Upper lobe of left lung (tissue), 6 donors: Measurements from ENCODE around the gene APOBEC3B. TPM values are rescaled to one million over a fixed set of nuclear protein-coding genes. Genes with fewer than 3 reads are reported as not detected.

Experiments used
- ATAC-seq, 2 donors: fragments of 200-7000 bp; cut with Tn5 transposase; one replicate each; pipeline ENCODE4 v1.9.1; 2022; ENCODE audit warnings: mild to moderate bottlenecking in 2 of 2, moderate library complexity in 2 of 2; ENCODE audit not compliant: low FRiP score in 2 of 2
- DNase-seq, 2 donors: peaks; one replicate each; pipeline ENCODE4 v3.0.0-alpha.2; 2019 to 2020
- H3K27ac ChIP-seq, 4 donors: fragments of 200-600 bp; sonication (generic); one replicate each; pipeline ENCODE4 v1.5.1; 2016 to 2019
- H3K27me3 ChIP-seq, 4 donors: fragments of 200-600 bp; sonication (generic); one replicate each; pipeline ENCODE4 v1.5.1; 2017 to 2019
- H3K36me3 ChIP-seq, 4 donors: fragments of 200-600 bp; sonication (generic); one replicate each; pipeline ENCODE4 v1.5.1; 2016 to 2019
- H3K4me1 ChIP-seq, 4 donors: fragments of 200-600 bp; sonication (generic); one replicate each; pipeline ENCODE4 v1.5.1; 2018 to 2019
- H3K4me3 ChIP-seq, 4 donors: fragments of 200-600 bp; sonication (generic); one replicate each; pipeline ENCODE4 v1.5.1; 2017 to 2019; ENCODE audit warnings: mild to moderate bottlenecking in 2 of 4, moderate library complexity in 1 of 4
- H3K9me3 ChIP-seq, 4 donors: fragments of 200-600 bp; sonication (generic); one replicate each; pipeline ENCODE4 v1.5.1; 2018 to 2019
- EP300 ChIP-seq, 4 donors: sonication (generic); formaldehyde crosslinking; IDR thresholded peaks; one replicate each; pipeline ENCODE4 v1.5.1; 2017; ENCODE audit warnings: antibody characterized with exemption in 4 of 4, control low read depth in 2 of 4
- POLR2A ChIP-seq, 4 donors: fragments of 450-650 bp; IDR thresholded peaks; one replicate each; pipeline ENCODE4 v1.5.1; 2016 to 2017; ENCODE audit warnings: antibody characterized with exemption in 4 of 4, mild to moderate bottlenecking in 2 of 4
- POLR2AphosphoS5 ChIP-seq, 2 donors: sonication (generic); formaldehyde crosslinking; IDR thresholded peaks; one replicate each; pipeline ENCODE4 v1.5.1; 2017; ENCODE audit warnings: antibody characterized with exemption in 2 of 2
- WGBS, 2 donors: methylation state at CpG; one replicate each; pipeline ENCODE4 v1.1.5; 2017 to 2018; 5-methylcytosine and 5-hydroxymethylcytosine counted together
- total RNA-seq, 6 donors: library from RNA; depleted of rRNA in 4 of 6; stranded (reverse); fragments of >200 nt in 4 of 6; gene quantifications; one replicate each; pipeline versions ENCODE4 v1.1.0 to v1.2.1, GENCODE V29; 2016 to 2021
- TF ChIP-seq, protein P1 (sequence below), 6 experiments: fragments of 450-650 bp in 4 of 6; fragments of 200-600 bp in 2 of 6; sonication (generic) in 2 of 6; IDR thresholded peaks; one replicate each; pipeline ENCODE4 v1.5.1; 2016 to 2019; ENCODE audit warnings: antibody characterized with exemption in 6 of 6
- donor health status: DM: no; HTN: no; CAD: no; lungs with moderate emphysema.
- donor health status: DM: no; HTN: yes; CAD: no; lungs with severe emphysema.

APOBEC3B gene
- total RNA-seq, 6 donors from 2014 or later, result 0.89 to 5.8 (median 1.5) TPM; not detected in 2

DNA sequence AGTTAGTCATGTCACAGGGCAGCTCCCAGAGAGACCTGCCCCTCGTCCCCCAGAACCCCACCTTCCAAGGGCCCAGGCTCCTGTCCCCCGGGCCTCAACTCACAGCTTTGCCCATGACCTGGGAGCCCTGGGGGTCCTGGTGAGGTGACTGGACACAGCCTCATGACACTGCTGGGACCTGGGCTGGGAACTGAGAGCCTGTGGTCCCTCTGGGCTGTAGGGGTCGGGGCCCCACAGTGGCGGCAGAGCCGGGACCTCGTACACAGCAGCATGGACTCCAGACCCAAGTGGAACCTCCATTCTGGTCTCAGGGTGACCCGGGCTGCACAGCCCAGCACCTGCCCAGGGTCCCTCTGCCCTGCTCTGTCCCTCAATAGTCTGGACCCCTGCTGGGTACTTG, 17.8 kb upstream of the APOBEC3B start:
- ATAC-seq, result no peak
- no peaks in the 10 kb centered on the region for H3K27me3 ChIP-seq
- TF ChIP-seq EP300 (IDR thresholded peaks at IDR 0.05), result no peak
- no peak for TF ChIP-seq POLR2AphosphoS5 (IDR thresholded peaks at IDR 0.05)
- TF ChIP-seq, protein P1, sequence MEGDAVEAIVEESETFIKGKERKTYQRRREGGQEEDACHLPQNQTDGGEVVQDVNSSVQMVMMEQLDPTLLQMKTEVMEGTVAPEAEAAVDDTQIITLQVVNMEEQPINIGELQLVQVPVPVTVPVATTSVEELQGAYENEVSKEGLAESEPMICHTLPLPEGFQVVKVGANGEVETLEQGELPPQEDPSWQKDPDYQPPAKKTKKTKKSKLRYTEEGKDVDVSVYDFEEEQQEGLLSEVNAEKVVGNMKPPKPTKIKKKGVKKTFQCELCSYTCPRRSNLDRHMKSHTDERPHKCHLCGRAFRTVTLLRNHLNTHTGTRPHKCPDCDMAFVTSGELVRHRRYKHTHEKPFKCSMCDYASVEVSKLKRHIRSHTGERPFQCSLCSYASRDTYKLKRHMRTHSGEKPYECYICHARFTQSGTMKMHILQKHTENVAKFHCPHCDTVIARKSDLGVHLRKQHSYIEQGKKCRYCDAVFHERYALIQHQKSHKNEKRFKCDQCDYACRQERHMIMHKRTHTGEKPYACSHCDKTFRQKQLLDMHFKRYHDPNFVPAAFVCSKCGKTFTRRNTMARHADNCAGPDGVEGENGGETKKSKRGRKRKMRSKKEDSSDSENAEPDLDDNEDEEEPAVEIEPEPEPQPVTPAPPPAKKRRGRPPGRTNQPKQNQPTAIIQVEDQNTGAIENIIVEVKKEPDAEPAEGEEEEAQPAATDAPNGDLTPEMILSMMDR (IDR thresholded peaks at IDR 0.05), result no peak
- no peak for TF ChIP-seq POLR2A (IDR thresholded peaks at IDR 0.05)
- H3K4me3 ChIP-seq, result no peak overlapping the region
- DNase-seq, result no peak
- no peaks in the 10 kb centered on the region for H3K9me3 ChIP-seq
- no peak overlapping the region for H3K27ac ChIP-seq
- no peaks in the 10 kb centered on the region for H3K36me3 ChIP-seq
- peaks cover 0 to 9% (median 2%) of the 10 kb centered on the region in 4 donors for H3K4me1 ChIP-seq
- WGBS, 2 donors, result no CpG with 5 or more reads among the region's 7 CpGs

DNA sequence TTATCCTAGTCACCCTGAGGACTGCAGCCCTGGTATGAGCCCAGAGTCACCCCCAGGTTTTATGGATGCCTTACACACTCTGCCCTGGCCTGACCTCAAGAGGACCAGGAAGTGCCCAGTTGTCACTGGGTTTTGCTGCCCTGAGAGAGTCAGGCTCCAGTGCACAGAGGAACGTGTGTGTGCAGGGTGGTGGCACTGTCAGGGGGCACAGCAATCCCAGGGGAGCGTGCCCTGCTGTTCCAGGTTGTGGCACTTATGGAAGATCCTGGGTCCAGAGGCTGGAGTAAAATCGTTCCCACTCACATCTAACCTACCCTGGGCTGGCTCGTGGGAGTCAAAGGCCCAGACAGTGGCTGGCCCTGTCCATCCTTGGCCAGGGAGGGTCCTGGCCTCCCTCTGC, 17.2 kb upstream of the APOBEC3B start:
- Histone ChIP-seq H3K4me3 (no peak overlapping the region), H3K27me3 (no peaks in the 10 kb centered on the region), H3K4me1 (peaks cover 0 to 9% (median 2%) of the 10 kb centered on the region in 4 donors), H3K36me3 (no peaks in the 10 kb centered on the region), H3K27ac (no peak overlapping the region), H3K9me3 (no peaks in the 10 kb centered on the region)
- TF ChIP-seq POLR2AphosphoS5 (IDR thresholded peaks at IDR 0.05) (no peak), POLR2A (IDR thresholded peaks at IDR 0.05) (no peak), EP300 (IDR thresholded peaks at IDR 0.05) (no peak)
- TF ChIP-seq, protein P1 (IDR thresholded peaks at IDR 0.05), result no peak
- DNase-seq, result no peak
- no peak for ATAC-seq
- WGBS, 2 donors, result 86% methylated on average over 4 of the region's 4 CpGs; no CpG with 5 or more reads in 1 of the 2 donors

DNA sequence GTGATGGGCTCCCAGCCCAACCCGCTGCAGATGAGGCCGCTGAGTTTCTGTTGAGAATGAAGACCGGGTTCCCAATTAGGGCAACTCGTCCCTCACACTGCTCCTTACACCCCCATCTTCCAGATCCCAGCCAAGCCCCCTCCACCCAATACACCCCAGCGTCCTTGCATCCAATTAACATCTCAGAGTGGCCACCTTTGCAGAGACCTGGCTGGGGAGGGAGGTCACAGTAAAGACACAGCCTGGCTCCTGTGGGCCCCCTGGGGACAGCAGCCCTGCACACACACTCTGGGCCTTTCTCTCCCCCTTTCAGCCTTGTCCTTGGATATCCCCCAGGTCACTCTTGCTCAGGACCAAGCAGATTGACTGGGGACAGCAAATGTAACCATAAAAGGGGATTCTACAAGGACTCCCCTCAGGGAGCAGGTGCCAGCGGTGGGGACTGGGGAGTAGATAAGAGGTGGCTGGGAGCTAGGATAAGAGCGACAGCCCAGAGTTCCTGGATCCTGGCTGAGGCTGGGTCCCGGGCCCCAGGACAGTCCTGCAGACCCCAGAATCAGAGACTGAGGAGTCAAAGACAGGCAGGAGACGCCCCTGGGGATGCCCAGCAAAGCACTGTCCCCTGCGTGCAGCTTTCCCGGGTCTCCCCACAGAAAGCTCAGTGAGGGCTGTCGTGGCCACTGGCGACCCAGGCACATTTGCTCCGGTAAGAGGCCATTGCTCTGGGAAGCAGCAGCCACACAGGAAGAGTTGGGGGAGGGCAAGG, 16.4 kb upstream of the APOBEC3B start:
- whole genome bisulfite sequencing, 2 donors, result 90% methylated on average over 10 of the region's 14 CpGs; no CpG with 5 or more reads in 1 of the 2 donors
- Histone ChIP-seq H3K4me1 (peaks cover 0 to 9% (median 2%) of the 10 kb centered on the region in 4 donors), H3K27ac (no peak overlapping the region), H3K4me3 (no peak overlapping the region), H3K9me3 (no peaks in the 10 kb centered on the region), H3K36me3 (no peaks in the 10 kb centered on the region), H3K27me3 (no peaks in the 10 kb centered on the region)
- no peak for TF ChIP-seq POLR2A (IDR thresholded peaks at IDR 0.05)
- no peak for TF ChIP-seq POLR2AphosphoS5 (IDR thresholded peaks at IDR 0.05)
- TF ChIP-seq EP300 (IDR thresholded peaks at IDR 0.05), result no peak
- TF ChIP-seq, protein P1 (IDR thresholded peaks at IDR 0.05), result no peak
- no peak for ATAC-seq
- no peak for DNase-seq

DNA sequence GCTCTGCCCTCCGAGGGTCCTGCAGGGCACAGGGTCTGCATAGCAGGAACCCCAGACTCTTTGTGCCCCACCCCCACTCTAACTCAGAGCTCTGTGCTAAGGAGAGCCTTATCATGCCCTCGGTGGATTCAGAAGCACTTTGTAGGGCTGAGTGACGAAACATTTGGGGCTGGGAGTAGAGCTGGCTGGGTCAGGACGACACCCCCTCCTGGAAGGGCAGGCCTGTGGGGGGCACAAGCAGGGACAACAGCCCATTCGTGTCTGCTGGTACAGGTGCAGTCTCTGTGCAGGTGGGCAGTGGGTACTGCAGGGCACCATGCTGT, 15.8 kb upstream of the APOBEC3B start:
- Histone ChIP-seq H3K4me1 (peaks cover 0 to 9% (median 2%) of the 10 kb centered on the region in 4 donors), H3K27ac (no peak overlapping the region), H3K36me3 (no peaks in the 10 kb centered on the region), H3K27me3 (no peaks in the 10 kb centered on the region), H3K9me3 (no peaks in the 10 kb centered on the region), H3K4me3 (no peak overlapping the region)
- 36% methylated on average over 3 of the region's 5 CpGs; no CpG with 5 or more reads in 1 of the 2 donors for WGBS, 2 donors
- TF ChIP-seq EP300 (IDR thresholded peaks at IDR 0.05), result no peak
- TF ChIP-seq, protein P1 (IDR thresholded peaks at IDR 0.05), result no peak
- no peak for TF ChIP-seq POLR2AphosphoS5 (IDR thresholded peaks at IDR 0.05)
- no peak for TF ChIP-seq POLR2A (IDR thresholded peaks at IDR 0.05)
- DNase-seq (no peak), ATAC-seq (no peak)

DNA sequence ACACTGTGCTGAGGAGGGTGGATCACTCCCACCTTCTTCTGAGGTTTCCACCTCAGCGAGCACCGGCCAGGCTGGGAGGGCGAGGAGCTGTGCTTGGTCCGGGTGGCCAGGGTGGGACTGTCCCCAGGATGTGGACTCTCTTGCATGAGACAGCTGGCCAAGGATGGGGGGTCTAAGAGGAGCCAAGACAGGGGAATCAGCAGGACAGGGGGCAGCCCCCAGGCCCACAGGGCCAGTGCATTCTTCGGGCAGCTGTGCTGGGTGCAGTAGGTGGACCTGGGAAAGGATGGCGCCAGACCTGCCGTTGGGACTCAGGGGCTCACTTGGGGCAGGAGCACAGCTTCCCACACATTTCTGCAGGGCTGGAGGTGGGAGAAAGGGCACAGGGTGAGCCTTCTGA, 15.2 kb upstream of the APOBEC3B start:
- no peak for ATAC-seq
- no peaks in the 10 kb centered on the region for H3K36me3 ChIP-seq
- no peak for DNase-seq
- TF ChIP-seq, protein P1 (IDR thresholded peaks at IDR 0.05), result no peak
- TF ChIP-seq POLR2A (IDR thresholded peaks at IDR 0.05), result no peak
- TF ChIP-seq EP300 (IDR thresholded peaks at IDR 0.05), result no peak
- TF ChIP-seq POLR2AphosphoS5 (IDR thresholded peaks at IDR 0.05), result no peak
- 80% methylated on average over 4 of the region's 7 CpGs; no CpG with 5 or more reads in 1 of the 2 donors for WGBS, 2 donors
- peak overlapping the region in 3 of 4 donors; percentile 37 to 75 (median 52) for H3K27ac ChIP-seq
- H3K4me1 ChIP-seq, result peaks cover 0 to 9% (median 2%) of the 10 kb centered on the region in 4 donors
- H3K9me3 ChIP-seq, result no peaks in the 10 kb centered on the region
- no peak overlapping the region for H3K4me3 ChIP-seq
- no peaks in the 10 kb centered on the region for H3K27me3 ChIP-seq
